OCI-LY1 (cell line): ENCODE measurements around the gene GCK.
A peak's percentile ranks its signal among the peaks of the same experiment; 100 is the strongest.

ENCODE experiments used
- H2AFZ ChIP-seq: fragments of 200-600 bp; sonication (generic), shearing (Covaris generic); 2 replicates; pipeline ENCODE4 v1.6.0; 2014; ENCODE audit warnings: antibody characterized with exemption, mild to moderate bottlenecking, low read length
- H3F3A ChIP-seq: fragments of 200-600 bp; sonication (generic), shearing (Covaris generic); 2 replicates; pipeline ENCODE4 v1.6.0; 2014; ENCODE audit warnings: mild to moderate bottlenecking, antibody characterized with exemption, low read length, moderate library complexity; ENCODE audit not compliant: insufficient read depth
- H3K27ac ChIP-seq: fragments of 200-600 bp; sonication (generic); 2 replicates; pipeline ENCODE4 v1.5.1; 2014; ENCODE audit warnings: low read length, mixed run types, mild to moderate bottlenecking, low read depth; ENCODE audit not compliant: poor library complexity, severe bottlenecking
- H3K27me3 ChIP-seq: fragments of 200-600 bp; sonication (generic); 2 replicates; pipeline ENCODE4 v1.6.0; 2014; ENCODE audit warnings: antibody characterized with exemption, mild to moderate bottlenecking, low read length, moderate library complexity; ENCODE audit not compliant: insufficient read depth
- H3K36me3 ChIP-seq: fragments of 200-600 bp; sonication (generic); 2 replicates; pipeline ENCODE4 v1.6.1; 2014; ENCODE audit warnings: mild to moderate bottlenecking, antibody characterized with exemption, low read length, moderate library complexity, mixed read lengths; ENCODE audit not compliant: insufficient read depth
- H3K4me1 ChIP-seq: fragments of 200-600 bp; sonication (generic); 2 replicates; pipeline ENCODE4 v1.5.1; 2014; ENCODE audit warnings: mild to moderate bottlenecking, low read length, moderate library complexity; ENCODE audit not compliant: insufficient read depth, severe bottlenecking
- H3K4me2 ChIP-seq: fragments of 200-600 bp; sonication (generic), shearing (Covaris generic); 2 replicates; pipeline ENCODE4 v1.6.1; 2014; ENCODE audit warnings: low read length
- H3K4me3 ChIP-seq: fragments of 200-600 bp; sonication (generic); 2 replicates; pipeline ENCODE4 v1.5.1; 2014; ENCODE audit warnings: low read length, low read depth, mild to moderate bottlenecking, mixed read lengths; ENCODE audit not compliant: poor library complexity, severe bottlenecking
- H3K79me2 ChIP-seq: fragments of 200-600 bp; shearing (Covaris generic); 2 replicates; pipeline ENCODE4 v1.6.1; 2016; ENCODE audit warnings: mixed run types, low read length, mixed read lengths; ENCODE audit not compliant: insufficient read depth
- H3K9ac ChIP-seq: fragments of 200-600 bp; sonication (generic), shearing (Covaris generic); 2 replicates; pipeline ENCODE4 v1.6.1; 2014; ENCODE audit warnings: mild to moderate bottlenecking, low read length, mixed read lengths
- H3K9me2 ChIP-seq: fragments of 200-600 bp; sonication (generic), shearing (Covaris generic); 2 replicates; pipeline ENCODE4 v1.6.1; 2014; ENCODE audit warnings: low read depth, mild to moderate bottlenecking, low read length, mixed read lengths
- H3K9me3 ChIP-seq: fragments of 200-600 bp; shearing (Covaris generic); 2 replicates; pipeline ENCODE4 v1.6.1; 2014; ENCODE audit warnings: low read length, mixed read lengths
- H4K20me1 ChIP-seq: fragments of 200-600 bp; sonication (generic), shearing (Covaris generic); 2 replicates; pipeline ENCODE4 v1.6.0; 2016; ENCODE audit warnings: mild to moderate bottlenecking, low read length; ENCODE audit not compliant: insufficient read depth
- CTCF ChIP-seq: fragments of 200-600 bp; sonication (generic), shearing (Covaris generic); IDR thresholded peaks from 2 replicates; pipeline ENCODE4 v1.5.1; 2017; ENCODE audit warnings: mild to moderate bottlenecking, antibody characterized with exemption, low read length, moderate library complexity, mixed read lengths
- EZH2 ChIP-seq: fragments of 200-600 bp; sonication (generic), shearing (Covaris generic); IDR thresholded peaks from 2 replicates; pipeline ENCODE4 v1.8.0; 2017; ENCODE audit warnings: borderline replicate concordance, mixed run types, mild to moderate bottlenecking, antibody characterized with exemption, low read length, moderate library complexity, mixed read lengths

The GCK gene

DNA sequence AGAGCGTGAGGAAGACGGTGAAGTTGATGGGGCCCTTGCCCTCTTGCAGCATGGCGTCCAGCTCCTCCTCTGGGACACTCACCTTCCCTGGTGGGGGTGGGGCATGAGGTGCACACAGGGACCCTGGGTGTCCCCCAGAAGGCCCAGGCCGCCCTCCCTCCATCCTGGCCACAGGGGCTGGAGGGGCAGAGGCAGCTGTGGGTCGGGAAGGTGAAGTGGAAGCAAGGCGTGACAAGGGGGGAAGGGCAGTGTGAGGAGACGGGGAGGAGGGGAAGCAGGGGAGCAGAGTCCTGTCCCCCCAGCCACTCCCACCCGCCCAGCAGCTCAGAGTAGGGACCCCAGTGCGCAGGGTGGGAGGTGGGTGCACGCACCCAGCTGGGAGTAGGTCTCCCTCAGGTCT lies 48.9 kb downstream of the GCK start:
- no peaks in the 10 kb centered on the region for H4K20me1 ChIP-seq
- no peaks in the 10 kb centered on the region for H3K9me2 ChIP-seq
- TF ChIP-seq CTCF: no peak
- no peak for TF ChIP-seq EZH2
- no peaks in the 10 kb centered on the region for H3F3A ChIP-seq
- H2AFZ ChIP-seq: no peak overlapping the region
- no peaks in the 10 kb centered on the region for H3K36me3 ChIP-seq
- no peak overlapping the region for H3K27ac ChIP-seq
- no peak overlapping the region for H3K4me2 ChIP-seq
- H3K9me3 ChIP-seq: no peaks in the 10 kb centered on the region
- H3K4me3 ChIP-seq: no peak overlapping the region
- H3K4me1 ChIP-seq: no peaks in the 10 kb centered on the region
- no peak overlapping the region for H3K9ac ChIP-seq
- H3K79me2 ChIP-seq: no peaks in the 10 kb centered on the region
- no peaks in the 10 kb centered on the region; the same call in 1 of the 2 replicates for H3K27me3 ChIP-seq

DNA sequence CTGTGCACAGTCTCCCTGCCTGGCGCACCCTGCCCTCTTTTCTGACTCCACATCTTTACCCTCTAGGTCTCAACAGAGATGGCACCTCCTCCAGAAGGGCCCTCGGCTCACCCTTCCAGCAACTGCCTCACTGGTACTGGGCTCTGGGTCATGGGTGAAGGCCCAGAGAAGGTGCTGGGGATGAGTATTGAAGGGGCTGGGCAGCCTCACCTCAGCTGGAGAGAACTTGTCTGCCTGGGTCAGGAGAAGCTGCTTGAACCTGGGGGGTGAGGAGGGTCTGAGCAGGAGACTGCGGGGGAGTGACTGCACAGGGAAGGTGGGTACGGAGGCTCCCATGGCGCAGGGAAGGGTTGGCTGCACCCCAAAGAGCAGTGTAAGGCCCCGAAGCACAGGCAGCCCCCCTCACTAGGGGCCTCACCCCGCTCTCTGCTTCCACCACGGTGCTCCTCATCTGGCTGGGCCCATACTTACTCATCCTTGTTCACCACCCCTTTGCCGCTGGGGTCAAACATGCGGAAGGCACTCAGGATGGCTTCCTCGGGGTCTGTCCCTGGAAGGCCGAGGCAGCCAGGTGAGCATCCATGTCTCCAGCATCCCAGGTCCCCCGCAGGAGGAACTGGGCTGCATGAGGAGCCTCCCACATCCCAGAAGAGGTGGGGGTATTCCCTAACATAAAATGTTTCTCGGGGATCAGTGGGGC lies 49.8 kb downstream of the GCK start:
- Histone ChIP-seq H3K27me3 (no peaks in the 10 kb centered on the region; the same call in 1 of the 2 replicates), H3K9me2 (no peaks in the 10 kb centered on the region), H3K79me2 (no peaks in the 10 kb centered on the region), H3K4me2 (no peak overlapping the region), H3K4me3 (no peak overlapping the region), H3K9ac (no peak overlapping the region), H3F3A (no peaks in the 10 kb centered on the region), H3K27ac (no peak overlapping the region), H3K9me3 (no peaks in the 10 kb centered on the region), H2AFZ (no peak overlapping the region), H3K4me1 (no peaks in the 10 kb centered on the region), H4K20me1 (no peaks in the 10 kb centered on the region), H3K36me3 (no peaks in the 10 kb centered on the region)
- TF ChIP-seq EZH2 (no peak), CTCF (no peak)

DNA sequence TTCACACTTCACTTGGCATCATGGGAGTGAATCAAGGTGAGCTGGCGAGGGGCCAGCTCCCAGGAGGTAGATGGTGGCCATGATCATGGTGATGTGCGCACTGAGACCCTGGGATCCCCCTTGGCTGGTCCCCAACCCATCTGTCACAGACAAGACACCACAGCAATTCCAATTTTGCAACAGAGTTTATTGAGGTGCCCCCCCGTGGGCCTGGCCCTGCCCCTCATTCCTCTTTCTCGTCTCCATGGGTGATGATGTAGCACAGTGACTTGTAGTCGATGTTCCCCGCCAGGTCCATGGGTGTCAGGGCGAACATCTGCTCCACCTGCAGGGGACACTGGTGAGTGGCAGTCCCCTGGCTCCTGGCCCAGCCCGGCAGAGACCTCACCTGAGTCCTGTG lies 50.5 kb downstream of the GCK start:
- no peak overlapping the region for H3K4me2 ChIP-seq
- no peak for TF ChIP-seq EZH2
- TF ChIP-seq CTCF: peak; percentile 38; the same call in 1 of the 2 replicates
- H2AFZ ChIP-seq: no peak overlapping the region
- no peak overlapping the region for H3K9ac ChIP-seq
- H3K36me3 ChIP-seq: no peaks in the 10 kb centered on the region
- H3K4me3 ChIP-seq: no peak overlapping the region
- H3K9me3 ChIP-seq: no peaks in the 10 kb centered on the region
- H3K27ac ChIP-seq: no peak overlapping the region
- H3K79me2 ChIP-seq: no peaks in the 10 kb centered on the region
- no peaks in the 10 kb centered on the region for H3K9me2 ChIP-seq
- H3F3A ChIP-seq: no peaks in the 10 kb centered on the region
- H4K20me1 ChIP-seq: no peaks in the 10 kb centered on the region
- no peaks in the 10 kb centered on the region; the same call in 1 of the 2 replicates for H3K27me3 ChIP-seq
- H3K4me1 ChIP-seq: no peaks in the 10 kb centered on the region
